HG02852 (cell line): ENCODE data around the gene XIRP2.
"Not testable (repeated sequence)": the region's sequence is repeated elsewhere in the genome, so short reads cannot be mapped to it uniquely, and the experiment has no call there.

Experiments
- ATAC-seq: cut with Tn5 transposase; IDR thresholded peaks from one replicate; pipeline ENCODE4 v1.9.1; 2021; ENCODE audit warnings: mild to moderate bottlenecking, moderate library complexity; ENCODE audit not compliant: unreplicated experiment

XIRP2 gene

GRCh38 chr2:167048829-167049228 lies 160.5 kb downstream of the XIRP2 start:
- ATAC-seq: no peak

GRCh38 chr2:167049659-167050058 lies 161.4 kb downstream of the XIRP2 start:
- ATAC-seq: no peak

- no peak for ATAC-seq
Measured at GRCh38 chr2:167052825-167053224, 164.5 kb downstream of the XIRP2 start.

- ATAC-seq: no peak
Measured at GRCh38 chr2:167054881-167055280, 166.6 kb downstream of the XIRP2 start.

- no peak for ATAC-seq
Measured at GRCh38 chr2:167057446-167057845, 169.2 kb downstream of the XIRP2 start.

GRCh38 chr2:167059173-167059572 lies 170.9 kb downstream of the XIRP2 start:
- no peak for ATAC-seq

GRCh38 chr2:167069855-167070254 lies 181.6 kb downstream of the XIRP2 start:
- no peak for ATAC-seq

- not testable (repeated sequence) for ATAC-seq
Measured at GRCh38 chr2:167075708-167076107, 187.4 kb downstream of the XIRP2 start.

GRCh38 chr2:167098931-167099330 lies 210.7 kb downstream of the XIRP2 start:
- ATAC-seq: not testable (repeated sequence)

- ATAC-seq: no peak
Measured at GRCh38 chr2:167100506-167100905, 212.2 kb downstream of the XIRP2 start.

- ATAC-seq: no peak
Measured at GRCh38 chr2:167103028-167103756, 214.9 kb downstream of the XIRP2 start.

GRCh38 chr2:167103757-167104133 lies 215.5 kb downstream of the XIRP2 start:
- no peak for ATAC-seq

GRCh38 chr2:167104691-167105090 lies 216.4 kb downstream of the XIRP2 start:
- ATAC-seq: no peak

GRCh38 chr2:167109682-167110081 lies 221.4 kb downstream of the XIRP2 start:
- peak; percentile 47 for ATAC-seq

GRCh38 chr2:167110345-167110744 lies 222.1 kb downstream of the XIRP2 start:
- no peak for ATAC-seq

GRCh38 chr2:167114018-167114417 lies 225.7 kb downstream of the XIRP2 start:
- ATAC-seq: no peak

- ATAC-seq: no peak
Measured at GRCh38 chr2:167115541-167115940, 227.3 kb downstream of the XIRP2 start.

GRCh38 chr2:167122389-167122788 lies 234.1 kb downstream of the XIRP2 start:
- ATAC-seq: no peak

GRCh38 chr2:167126165-167126564 lies 237.9 kb downstream of the XIRP2 start:
- no peak for ATAC-seq

- no peak for ATAC-seq
Measured at GRCh38 chr2:167127135-167127534, 238.9 kb downstream of the XIRP2 start.

- ATAC-seq: no peak
Measured at GRCh38 chr2:167128130-167128529, 239.8 kb downstream of the XIRP2 start.

- no peak for ATAC-seq
Measured at GRCh38 chr2:167132066-167132465, 243.8 kb downstream of the XIRP2 start.

- no peak for ATAC-seq
Measured at GRCh38 chr2:167132906-167133555, 244.8 kb downstream of the XIRP2 start.
